ENCODE results near the gene HSPB6.

GRCh38 chr19:35740423-35741202 is 16.2 kb downstream of the HSPB6 start:
- no peak for TF ChIP-seq EZH2 (IDR thresholded peaks at IDR 0.05; ENCODE audit: insufficient read depth, poor library complexity, severe bottlenecking)
- TF ChIP-seq EZH2phosphoT487 (IDR thresholded peaks at IDR 0.05; ENCODE audit: insufficient read depth, low read depth) = no peak

Measured in GM23248 (cell line).